Ascending aorta (tissue), 2 donors: ENCODE results near the gene CARS1. TPM values are rescaled to one million over a fixed set of nuclear protein-coding genes. Genes with fewer than 3 reads are reported as not detected.

Experiments used
- DNase-seq, 2 donors: peaks; one replicate each; pipeline ENCODE4 v3.0.0-alpha.2; 2019; ENCODE audit warnings: low spot score in 2 of 2
- H3K27ac ChIP-seq, 2 donors: fragments of 200-600 bp; sonication (generic); one replicate each; pipeline ENCODE4 v1.5.1; 2016 to 2017; ENCODE audit warnings: mild to moderate bottlenecking in 1 of 2
- H3K27me3 ChIP-seq: fragments of 200-600 bp; sonication (generic); one replicate; pipeline ENCODE4 v1.5.1; 2017
- H3K36me3 ChIP-seq, 2 donors: fragments of 200-600 bp; sonication (generic); one replicate each; pipeline ENCODE4 v1.5.1; 2016
- H3K4me1 ChIP-seq, 2 donors: fragments of 200-600 bp; sonication (generic); one replicate each; pipeline ENCODE4 v1.5.1; 2016 to 2017; ENCODE audit warnings: mild to moderate bottlenecking in 1 of 2
- H3K4me3 ChIP-seq, 2 donors: fragments of 200-600 bp; sonication (generic); one replicate each; pipeline ENCODE4 v1.5.1; 2016 to 2017; ENCODE audit warnings: mild to moderate bottlenecking in 1 of 2
- H3K9me3 ChIP-seq, 2 donors: fragments of 200-600 bp; sonication (generic); one replicate each; pipeline ENCODE4 v1.5.1; 2016
- CTCF ChIP-seq, 3 experiments: fragments of 200-600 bp in 2 of 3; fragments of 450-650 bp in 1 of 3; sonication (generic) in 2 of 3; IDR thresholded peaks; one replicate each; pipeline ENCODE4 v1.5.1; 2016 to 2019; ENCODE audit warnings: antibody characterized with exemption in 3 of 3, mild to moderate bottlenecking in 1 of 3, moderate library complexity in 1 of 3
- intact Hi-C: fragments of 100-400 bp; cut with DNase I; formaldehyde crosslinking; loops from one replicate; pipeline ENCODE4 v1.15.1; 2023
- total RNA-seq: library from RNA; depleted of rRNA; stranded (reverse); fragments of >200 nt; gene quantifications from one replicate; pipeline ENCODE4 v1.1.0, GENCODE V29; 2016

The CARS1 gene
- total RNA-seq, 1 donor from 2014 or later: 51.4 TPM

- no peaks in the 10 kb centered on the region for H3K27me3 ChIP-seq
- peaks cover 16 to 19% of the 10 kb centered on the region in 2 donors for H3K36me3 ChIP-seq
- H3K4me3 ChIP-seq: no peak overlapping the region
- intact Hi-C loops: no loop called here
- no peak overlapping the region for H3K27ac ChIP-seq
- no peaks in the 10 kb centered on the region for H3K9me3 ChIP-seq
- DNase-seq: no peak
- no peaks in the 10 kb centered on the region for H3K4me1 ChIP-seq
- no peak for TF ChIP-seq CTCF (IDR thresholded peaks at IDR 0.05)
Measured at GRCh38 chr11:3085052-3085451, 27.8 kb upstream of the CARS1 start.

DNA sequence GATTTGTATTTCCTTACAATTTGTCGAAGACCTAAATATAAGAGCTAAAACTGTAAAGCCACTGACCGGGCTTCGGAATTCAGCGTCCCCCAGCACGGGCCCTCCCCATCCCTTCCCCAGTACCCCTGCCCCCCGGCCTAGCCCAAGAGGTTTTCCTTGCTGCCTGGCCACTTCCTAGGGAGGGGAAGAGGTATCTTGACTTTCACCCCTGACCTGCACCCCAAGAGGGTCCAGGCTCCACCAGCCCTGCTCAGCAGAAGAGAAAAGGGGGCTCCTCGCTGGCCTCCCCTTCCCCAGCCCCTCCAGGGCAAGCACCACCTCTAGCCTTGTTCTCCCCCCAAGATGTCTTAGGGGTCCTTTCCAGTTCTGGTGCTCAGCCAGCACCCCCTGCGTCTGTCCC is 26.1 kb upstream of the CARS1 start:
- H3K4me1 ChIP-seq: no peaks in the 10 kb centered on the region
- TF ChIP-seq CTCF (IDR thresholded peaks at IDR 0.05): no peak
- intact Hi-C loops: no loop called here
- no peak overlapping the region for H3K27ac ChIP-seq
- no peaks in the 10 kb centered on the region for H3K27me3 ChIP-seq
- peaks cover 0 to 6% of the 10 kb centered on the region in 2 donors for H3K36me3 ChIP-seq
- no peak overlapping the region for H3K4me3 ChIP-seq
- DNase-seq: no peak
- H3K9me3 ChIP-seq: no peaks in the 10 kb centered on the region

DNA sequence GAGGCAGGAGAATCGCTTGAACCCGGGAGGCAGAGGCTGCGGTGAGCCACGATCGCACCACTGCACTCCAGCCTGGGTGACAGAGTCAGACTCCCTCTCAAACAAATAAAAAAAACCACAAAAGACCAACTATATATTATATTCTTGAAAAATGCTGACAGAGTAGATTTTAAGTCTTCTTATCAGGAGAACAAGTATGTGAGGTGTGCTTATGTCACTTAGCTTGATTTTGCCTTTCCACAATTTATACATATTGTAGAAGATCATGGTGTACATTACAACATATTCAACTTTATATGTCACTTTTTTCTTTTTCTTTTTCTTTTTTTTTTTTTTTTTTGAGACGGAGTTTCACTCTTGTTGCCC is 24.1 kb upstream of the CARS1 start:
- intact Hi-C loops: no loop called here
- Histone ChIP-seq H3K36me3 (no peaks in the 10 kb centered on the region), H3K9me3 (no peaks in the 10 kb centered on the region), H3K4me3 (no peak overlapping the region), H3K4me1 (no peaks in the 10 kb centered on the region), H3K27me3 (no peaks in the 10 kb centered on the region), H3K27ac (no peak overlapping the region)
- DNase-seq: no peak
- TF ChIP-seq CTCF (IDR thresholded peaks at IDR 0.05): no peak

GRCh38 chr11:3080733-3081385 is 23.6 kb upstream of the CARS1 start:
- H3K9me3 ChIP-seq: no peaks in the 10 kb centered on the region
- intact Hi-C loops: no loop called here
- no peak for DNase-seq
- no peaks in the 10 kb centered on the region for H3K27me3 ChIP-seq
- no peak overlapping the region for H3K27ac ChIP-seq
- no peak overlapping the region for H3K4me3 ChIP-seq
- no peak for TF ChIP-seq CTCF (IDR thresholded peaks at IDR 0.05)
- H3K4me1 ChIP-seq: no peaks in the 10 kb centered on the region
- no peaks in the 10 kb centered on the region for H3K36me3 ChIP-seq

DNA sequence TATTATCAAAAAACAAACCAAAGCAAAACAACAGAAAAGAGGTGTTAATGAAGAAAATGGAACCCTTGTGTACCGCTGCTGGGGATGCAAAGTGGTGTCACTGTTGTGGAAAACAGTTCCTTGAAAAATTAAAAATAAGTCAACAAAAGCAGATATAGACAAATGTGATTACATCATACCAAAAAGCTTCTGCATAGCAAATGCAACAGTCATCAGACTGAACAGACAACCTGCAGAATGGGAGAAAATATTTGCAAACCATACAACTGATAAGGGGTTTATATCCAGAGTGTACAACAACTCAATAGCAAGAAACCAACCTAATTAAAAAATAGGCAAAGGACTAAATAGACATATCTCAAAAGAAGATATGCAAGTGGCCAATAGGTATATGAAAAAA is 22.9 kb upstream of the CARS1 start:
- no peaks in the 10 kb centered on the region for H3K36me3 ChIP-seq
- H3K27me3 ChIP-seq: no peaks in the 10 kb centered on the region
- DNase-seq: no peak
- H3K4me1 ChIP-seq: no peaks in the 10 kb centered on the region
- H3K9me3 ChIP-seq: no peaks in the 10 kb centered on the region
- no peak for TF ChIP-seq CTCF (IDR thresholded peaks at IDR 0.05)
- H3K4me3 ChIP-seq: no peak overlapping the region
- intact Hi-C loops: no loop called here
- H3K27ac ChIP-seq: no peak overlapping the region
